Measurements from ENCODE around the gene KRTDAP.

Gene KRTDAP

GRCh38 chr19:35488677-35489076 lies 1.6 kb downstream of the KRTDAP start:
- no peak for DNase-seq (ENCODE audit: low read depth)
- no peak overlapping the region for H3K4me3 ChIP-seq (ENCODE audit: low read depth, low read length)
- TF ChIP-seq CTCF (conservative IDR thresholded peaks at IDR 0.05; ENCODE audit: low read depth, low read length): no peak

GRCh38 chr19:35487656-35488182 lies 2.5 kb downstream of the KRTDAP start:
- TF ChIP-seq CTCF (conservative IDR thresholded peaks at IDR 0.05; ENCODE audit: low read depth, low read length): no peak
- no peak for DNase-seq (ENCODE audit: low read depth)
- no peak overlapping the region for H3K4me3 ChIP-seq (ENCODE audit: low read depth, low read length)

- no peak for DNase-seq (ENCODE audit: low read depth)
- no peak overlapping the region for H3K4me3 ChIP-seq (ENCODE audit: low read depth, low read length)
- TF ChIP-seq CTCF (conservative IDR thresholded peaks at IDR 0.05; ENCODE audit: low read depth, low read length): no peak
These were observed 4.0 kb downstream of the KRTDAP start for GRCh38 chr19:35486268-35486708.

GRCh38 chr19:35484252-35485036 lies 5.8 kb downstream of the KRTDAP start:
- no peak for DNase-seq (ENCODE audit: low read depth)
- no peak overlapping the region for H3K4me3 ChIP-seq (ENCODE audit: low read depth, low read length)
- no peak for TF ChIP-seq CTCF (conservative IDR thresholded peaks at IDR 0.05; ENCODE audit: low read depth, low read length)

GRCh38 chr19:35483089-35483488 lies 7.2 kb downstream of the KRTDAP start:
- H3K4me3 ChIP-seq (ENCODE audit: low read depth, low read length): no peak overlapping the region
- no peak for TF ChIP-seq CTCF (conservative IDR thresholded peaks at IDR 0.05; ENCODE audit: low read depth, low read length)
- DNase-seq (ENCODE audit: low read depth): no peak

GRCh38 chr19:35478794-35479677 lies 11.2 kb downstream of the KRTDAP start:
- H3K4me3 ChIP-seq (ENCODE audit: low read depth, low read length): no peak overlapping the region
- TF ChIP-seq CTCF (conservative IDR thresholded peaks at IDR 0.05; ENCODE audit: low read depth, low read length): no peak
- DNase-seq (ENCODE audit: low read depth): no peak
